Nephron (organoid): ENCODE measurements around the gene KLC3.

Experiments used
- H3K27ac Mint-ChIP-seq, 3 experiments: 2 replicates each; pipeline ENCODE4 v1.8.0; 2020; ENCODE audit warnings: mixed read lengths in 3 of 3, mild to moderate bottlenecking in 2 of 3, moderate library complexity in 1 of 3
- H3K27me3 Mint-ChIP-seq: 2 replicates; pipeline ENCODE4 v1.8.0; 2021; ENCODE audit warnings: low read depth, mild to moderate bottlenecking, moderate library complexity, mixed read lengths
- H3K36me3 Mint-ChIP-seq: 2 replicates; pipeline ENCODE4 v1.8.0; 2020; ENCODE audit warnings: low read depth, mixed read lengths
- H3K4me1 Mint-ChIP-seq: 2 replicates; pipeline ENCODE4 v1.8.0; 2020; ENCODE audit warnings: mixed read lengths
- H3K4me3 Mint-ChIP-seq, 3 experiments: 2 replicates each; pipeline ENCODE4 v1.8.0; 2020; ENCODE audit warnings: mild to moderate bottlenecking in 3 of 3, mixed read lengths in 3 of 3, moderate library complexity in 2 of 3
- H3K9me3 Mint-ChIP-seq: 2 replicates; pipeline ENCODE4 v1.8.0; 2020; ENCODE audit warnings: mixed read lengths
- CTCF ChIP-seq, 3 experiments: fragments of 200-600 bp; sonication (generic); IDR thresholded peaks; one replicate each; pipeline ENCODE4 v1.5.0; 2021; ENCODE audit warnings: antibody characterized with exemption in 3 of 3; ENCODE audit not compliant: unreplicated experiment in 3 of 3

Gene KLC3

GRCh38 chr19:45342911-45343310, 2.4 kb downstream of the KLC3 start:
- no peak for TF ChIP-seq CTCF (IDR thresholded peaks at IDR 0.05; ENCODE audit: unreplicated experiment in 3 of 3)
- no peaks in the 10 kb centered on the region for H3K36me3 Mint-ChIP-seq
- H3K4me1 Mint-ChIP-seq, result peaks cover 5% of the 10 kb centered on the region
- peaks cover 54% of the 10 kb centered on the region for H3K27me3 Mint-ChIP-seq
- H3K4me3 Mint-ChIP-seq, result no peak overlapping the region
- no peak overlapping the region for H3K27ac Mint-ChIP-seq
- H3K9me3 Mint-ChIP-seq, result no peaks in the 10 kb centered on the region

- H3K27me3 Mint-ChIP-seq, result peaks cover 40% of the 10 kb centered on the region
- H3K9me3 Mint-ChIP-seq, result no peaks in the 10 kb centered on the region
Observed at GRCh38 chr19:45344621-45345505, 4.3 kb downstream of the KLC3 start.

GRCh38 chr19:45345506-45345860, 4.9 kb downstream of the KLC3 start:
- H3K27ac Mint-ChIP-seq, result no peak overlapping the region
- no peak for TF ChIP-seq CTCF (IDR thresholded peaks at IDR 0.05; ENCODE audit: unreplicated experiment in 3 of 3)
- peaks cover 34% of the 10 kb centered on the region for H3K27me3 Mint-ChIP-seq
- no peaks in the 10 kb centered on the region for H3K9me3 Mint-ChIP-seq
- no peaks in the 10 kb centered on the region for H3K36me3 Mint-ChIP-seq
- H3K4me1 Mint-ChIP-seq, result no peaks in the 10 kb centered on the region
- H3K4me3 Mint-ChIP-seq, result no peak overlapping the region

More at GRCh38 chr19:45344621-45345505, 4.3 kb downstream of the KLC3 start:
- H3K4me3 Mint-ChIP-seq, result no peak overlapping the region
- TF ChIP-seq CTCF (IDR thresholded peaks at IDR 0.05; ENCODE audit: unreplicated experiment in 3 of 3), result no peak
- H3K36me3 Mint-ChIP-seq, result no peaks in the 10 kb centered on the region
- H3K27ac Mint-ChIP-seq, result no peak overlapping the region
- no peaks in the 10 kb centered on the region for H3K4me1 Mint-ChIP-seq

- Mint-ChIP-seq H3K27me3 (peaks cover 34% of the 10 kb centered on the region), H3K27ac (no peak overlapping the region), H3K4me1 (no peaks in the 10 kb centered on the region), H3K36me3 (no peaks in the 10 kb centered on the region), H3K9me3 (no peaks in the 10 kb centered on the region), H3K4me3 (no peak overlapping the region)
- no peak for TF ChIP-seq CTCF (IDR thresholded peaks at IDR 0.05; ENCODE audit: unreplicated experiment in 3 of 3)
Observed at GRCh38 chr19:45346449-45346848, 5.9 kb downstream of the KLC3 start.

GRCh38 chr19:45347570-45348366, 7.2 kb downstream of the KLC3 start:
- no peak overlapping the region for H3K4me3 Mint-ChIP-seq
- no peak for TF ChIP-seq CTCF (IDR thresholded peaks at IDR 0.05; ENCODE audit: unreplicated experiment in 3 of 3)
- H3K27me3 Mint-ChIP-seq, result peaks cover 34% of the 10 kb centered on the region
- H3K4me1 Mint-ChIP-seq, result no peaks in the 10 kb centered on the region
- H3K27ac Mint-ChIP-seq, result no peak overlapping the region
- H3K36me3 Mint-ChIP-seq, result no peaks in the 10 kb centered on the region
- no peaks in the 10 kb centered on the region for H3K9me3 Mint-ChIP-seq
